NCI-H82 treated with DMSO at 0.1 percent for 48 hours (cell line): ENCODE results near the gene STXBP6.

Source experiments
- DNase-seq: peaks from one replicate; lab custom pipeline; 2025; ENCODE audit not compliant: unreplicated experiment; lab: John Stamatoyannopoulos, UW

Gene STXBP6

GRCh38 chr14:25052921-25053320 lies 3.0 kb upstream of the STXBP6 start:
- DNase-seq: no peak

- no peak for DNase-seq
These were observed 2.4 kb upstream of the STXBP6 start for GRCh38 chr14:25052385-25052784.

DNA sequence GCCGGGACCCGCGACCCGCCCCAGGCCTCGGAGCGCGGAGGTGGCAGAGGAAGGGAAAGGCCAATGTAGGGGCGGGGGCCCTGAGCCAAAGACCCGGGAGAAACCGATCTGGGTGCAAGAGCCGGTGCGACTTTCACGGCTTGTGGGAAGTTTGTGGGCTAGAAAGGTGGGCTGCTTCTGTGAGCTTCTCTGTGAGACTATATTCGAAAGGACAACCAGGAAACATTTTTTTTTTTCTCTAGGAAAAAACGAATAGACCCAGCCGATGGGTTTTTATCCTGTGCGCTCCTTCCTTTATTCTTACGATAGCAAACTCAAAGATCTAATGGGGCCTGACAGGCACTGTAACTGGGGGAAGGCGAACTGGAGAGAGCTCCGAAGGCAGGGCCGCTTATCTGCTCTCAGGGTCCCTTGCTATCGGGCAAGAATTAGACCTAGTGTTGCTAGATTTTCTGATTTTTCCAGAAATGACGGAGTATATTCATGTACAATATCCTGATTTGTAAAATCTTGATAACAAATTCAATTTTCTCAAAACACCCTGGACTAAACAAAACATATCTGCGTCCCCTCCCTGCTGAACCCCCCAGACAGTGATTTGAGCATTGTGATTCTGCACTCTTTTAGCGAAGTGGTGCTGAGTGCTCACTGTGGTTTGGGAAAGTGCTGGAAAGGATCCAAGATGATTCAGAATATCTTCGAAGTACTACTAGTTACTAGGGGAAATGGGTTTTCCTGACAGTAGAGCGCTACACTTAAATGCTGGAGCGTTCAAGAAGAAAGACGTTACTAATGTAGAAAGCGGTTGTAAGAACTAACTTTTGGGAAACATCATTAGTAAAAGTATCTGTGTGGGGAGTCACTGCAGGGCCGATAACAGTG lies 563 bp upstream of the STXBP6 start:
- DNase-seq: no peak

DNA sequence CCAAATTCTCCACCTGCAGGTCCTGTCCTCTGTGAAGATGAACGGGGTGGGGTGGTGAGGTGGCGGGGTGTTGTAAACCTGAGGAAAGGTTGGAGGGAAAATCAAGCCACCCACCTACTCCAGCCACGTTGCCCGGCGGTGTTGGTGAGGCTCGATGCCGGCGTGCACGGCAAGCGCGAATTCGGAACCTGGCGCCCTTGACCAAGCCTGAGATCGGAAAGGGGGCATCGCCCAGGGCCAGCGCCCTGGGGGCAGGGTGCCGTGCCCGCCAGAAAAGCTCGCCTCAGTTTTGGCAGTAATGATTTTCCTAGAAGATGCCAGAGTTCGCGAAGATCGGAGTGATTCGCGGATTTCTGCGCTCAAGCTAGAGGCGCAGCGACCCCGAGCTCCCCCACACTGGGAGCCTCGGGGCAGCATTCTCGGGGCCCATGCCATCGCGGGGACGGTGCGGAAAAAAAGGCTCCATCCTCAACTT lies 817 bp downstream of the STXBP6 start:
- DNase-seq: no peak

GRCh38 chr14:25048170-25049016 lies 1.6 kb downstream of the STXBP6 start:
- no peak for DNase-seq

GRCh38 chr14:25046301-25046943 lies 3.5 kb downstream of the STXBP6 start:
- DNase-seq: no peak

- no peak for DNase-seq
These were observed 5.7 kb downstream of the STXBP6 start for GRCh38 chr14:25044106-25044698.

- DNase-seq: no peak
These were observed 7.3 kb downstream of the STXBP6 start for GRCh38 chr14:25042362-25043299.

DNA sequence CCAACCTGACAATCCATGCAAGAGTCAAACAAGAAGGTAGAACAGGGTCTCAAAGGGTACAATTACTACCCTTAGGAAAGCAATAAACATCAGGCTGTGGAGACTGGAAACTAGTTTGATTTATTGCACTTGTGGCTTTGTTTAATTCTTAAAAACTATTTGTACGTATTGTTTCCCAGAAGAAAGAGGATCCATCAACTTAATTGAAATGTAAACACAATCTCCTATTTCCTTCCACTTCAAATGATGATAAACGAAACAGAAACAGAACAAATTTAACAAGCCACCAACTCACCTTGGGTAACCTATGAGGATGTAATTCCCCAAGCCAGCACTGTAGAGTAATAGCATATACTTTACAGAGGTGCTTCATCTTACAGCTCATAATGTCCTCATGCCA lies 8.0 kb downstream of the STXBP6 start:
- DNase-seq: no peak

DNA sequence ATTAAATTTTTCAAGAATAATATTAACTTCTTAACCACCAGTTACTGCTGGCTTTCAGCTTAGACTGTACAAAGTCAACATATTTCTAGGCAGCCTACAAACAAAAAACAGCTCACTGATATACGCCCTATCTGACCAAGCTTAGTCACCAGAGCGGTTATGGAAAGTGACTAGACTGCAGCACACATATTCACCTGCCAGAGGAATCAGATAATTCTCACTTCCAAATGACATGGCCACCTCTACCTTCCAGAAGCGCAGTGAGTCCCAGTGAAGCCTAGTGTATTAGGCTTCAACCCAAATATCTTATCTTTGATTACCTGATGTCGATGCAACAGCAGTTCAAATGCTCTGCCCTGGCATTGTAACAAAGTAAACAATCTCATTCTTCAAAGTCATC lies 8.5 kb downstream of the STXBP6 start:
- no peak for DNase-seq

DNA sequence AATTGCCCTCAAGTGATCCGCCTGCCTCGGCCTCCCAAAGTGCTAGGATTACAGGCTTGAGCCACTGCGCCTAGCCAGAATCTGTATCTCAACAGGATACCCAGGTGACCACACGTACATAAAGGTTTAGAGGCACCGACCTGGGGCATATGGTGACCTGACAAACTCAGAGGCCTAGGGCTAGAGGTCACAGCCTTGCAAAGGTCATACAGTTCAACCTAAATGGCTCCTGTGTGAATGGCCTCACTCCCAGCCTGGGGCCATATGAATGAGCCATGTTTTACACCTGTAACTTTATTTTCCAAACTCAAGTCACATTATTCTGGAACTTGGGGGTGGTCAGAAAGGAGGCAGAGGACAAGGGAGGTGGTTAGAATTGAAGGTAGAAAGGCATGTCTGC lies 10.0 kb downstream of the STXBP6 start:
- no peak for DNase-seq

DNA sequence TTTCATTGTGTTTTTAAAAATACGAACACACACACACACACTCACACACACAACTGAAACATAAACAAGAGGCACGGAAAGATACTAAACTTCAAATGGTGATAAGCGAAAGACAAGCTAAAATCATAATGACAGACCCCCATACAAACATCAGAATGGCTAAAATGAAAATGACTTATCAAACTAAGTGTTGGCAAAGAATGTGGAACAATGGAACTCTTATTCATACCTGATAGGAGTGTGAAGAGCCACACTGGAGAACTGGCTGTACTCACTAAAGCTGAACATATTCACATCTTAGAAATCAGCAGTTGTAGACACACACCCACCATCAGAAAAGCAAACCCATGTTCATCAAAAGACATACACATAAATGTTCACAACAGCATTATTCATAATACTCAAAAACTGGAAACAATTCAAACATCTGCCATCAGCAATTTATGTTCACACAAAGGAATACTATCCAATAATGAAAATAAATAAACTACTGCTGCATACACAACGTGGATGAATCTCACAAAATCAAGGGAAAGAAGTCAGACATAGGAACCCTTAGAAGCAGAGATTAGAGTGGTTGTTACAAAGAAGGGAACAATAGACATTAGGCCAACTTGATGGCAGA lies 11.8 kb downstream of the STXBP6 start:
- DNase-seq: no peak

- DNase-seq: no peak
These were observed 12.9 kb downstream of the STXBP6 start for GRCh38 chr14:25037032-25037431.

- no peak for DNase-seq
These were observed 14.9 kb downstream of the STXBP6 start for GRCh38 chr14:25034803-25035681.

GRCh38 chr14:25033358-25033757 lies 16.6 kb downstream of the STXBP6 start:
- no peak for DNase-seq

DNA sequence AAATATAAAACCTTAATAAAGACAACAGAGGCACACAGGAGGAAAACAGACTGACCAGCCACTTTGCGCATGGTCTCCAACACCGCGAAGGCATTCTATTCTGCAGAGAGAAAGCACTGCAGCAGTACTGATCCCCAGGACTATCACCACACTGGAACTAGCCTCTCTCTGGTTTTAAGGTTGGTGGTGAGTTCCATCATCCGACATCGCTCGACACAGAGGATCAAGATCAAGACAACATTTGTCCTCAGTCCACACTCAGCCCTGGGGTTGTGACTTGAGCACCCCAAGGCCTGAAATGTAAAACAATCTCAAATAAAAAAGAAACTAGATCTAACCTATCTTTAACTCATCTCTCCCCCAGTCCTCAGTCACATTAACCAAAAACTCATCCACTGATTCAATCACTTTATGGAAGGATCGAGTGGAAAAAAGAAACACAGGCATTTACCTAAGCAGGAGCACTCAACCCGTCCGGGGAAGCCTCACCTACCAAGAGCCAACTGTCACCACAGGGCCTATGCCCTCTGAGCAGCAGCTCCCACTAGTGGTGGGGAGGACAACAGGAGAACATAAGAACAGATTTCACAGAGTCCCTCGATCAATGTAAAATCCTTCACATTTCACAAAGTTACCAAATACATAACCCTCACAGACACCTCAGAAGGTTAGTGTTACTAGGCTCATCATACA lies 17.7 kb downstream of the STXBP6 start:
- no peak for DNase-seq

- DNase-seq: no peak
These were observed 23.3 kb downstream of the STXBP6 start for GRCh38 chr14:25026476-25027137.
